B cell (primary cell): ENCODE measurements around the gene LSP1. TPM values are rescaled to one million over a fixed set of nuclear protein-coding genes. Genes with fewer than 3 reads are reported as not detected.
"Not testable (repeated sequence)": the region's sequence is repeated elsewhere in the genome, so short reads cannot be mapped to it uniquely, and the experiment has no call there.

Source experiments
- ATAC-seq: fragments of 200-7000 bp; cut with Tn5 transposase; one replicate; pipeline ENCODE4 v1.10.0; 2021; ENCODE audit warnings: low read depth, mild to moderate bottlenecking, moderate number of reproducible peaks, moderate library complexity
- CTCF ChIA-PET: fragments of 350-600 bp; sonication (Branson Sonifier 250); formaldehyde crosslinking; loops from one replicate; lab custom pipeline; 2021; ENCODE audit warnings: antibody characterized with exemption, inconsistent platforms; lab: Charles Lee
- POLR2A ChIA-PET: fragments of 350-600 bp; sonication (Branson Sonifier 250); formaldehyde crosslinking; loops from one replicate; lab custom pipeline; 2021; ENCODE audit warnings: antibody characterized with exemption; lab: Charles Lee
- DNase-seq: peaks from one replicate; pipeline ENCODE4 v3.0.0; 2013
- H2AFZ ChIP-seq: 2 replicates; pipeline ENCODE4 v1.6.1; 2012; ENCODE audit warnings: mild to moderate bottlenecking, low read depth, low read length; ENCODE audit not compliant: insufficient read depth, poor library complexity, severe bottlenecking
- H3K27ac ChIP-seq, 2 donors: 1 replicate in 1 of 2; 2 replicates in 1 of 2; pipeline ENCODE4 v1.5.1; 2012 to 2013; ENCODE audit warnings: low read length in 2 of 2, mild to moderate bottlenecking in 2 of 2, moderate library complexity in 1 of 2
- H3K27me3 ChIP-seq, 4 experiments: fragments of 200-600 bp in 1 of 4; sonication (generic) in 1 of 4; replicated peaks in 1 of 4; 1 replicate in 2 of 4; 2 replicates in 2 of 4; pipeline versions ENCODE4 v1.6.1 to v1.7.0; 2013 to 2016; ENCODE audit warnings: low read length in 3 of 4, mild to moderate bottlenecking in 2 of 4, mixed read lengths in 1 of 4, moderate library complexity in 1 of 4; ENCODE audit not compliant: insufficient read depth in 4 of 4, control insufficient read depth in 3 of 4; ENCODE audit errors: control extremely low read depth in 1 of 4
- H3K36me3 ChIP-seq, 2 experiments: replicated peaks in 1 of 2; 1 replicate in 1 of 2; 2 replicates in 1 of 2; pipeline versions ENCODE4 v1.6.1 to v1.7.1; 2013; ENCODE audit warnings: low read length in 1 of 2; ENCODE audit not compliant: insufficient read depth in 2 of 2, control insufficient read depth in 1 of 2; ENCODE audit errors: control extremely low read depth in 1 of 2, extremely low read depth in 1 of 2
- H3K4me1 ChIP-seq, 2 donors: fragments of 200-600 bp in 1 of 2; sonication (generic) in 1 of 2; 1 replicate in 1 of 2; 2 replicates in 1 of 2; pipeline versions ENCODE4 v1.5.1 to v1.6.1; 2013 to 2017; ENCODE audit warnings: low read length in 2 of 2; ENCODE audit not compliant: control insufficient read depth in 2 of 2, insufficient read depth in 2 of 2
- H3K4me2 ChIP-seq: replicated peaks from 2 replicates; pipeline ENCODE3; 2012; ENCODE audit warnings: mild to moderate bottlenecking, low read depth, low read length; ENCODE audit not compliant: poor library complexity, severe bottlenecking
- H3K4me3 ChIP-seq, 5 experiments: fragments of 200-600 bp in 1 of 5; sonication (generic) in 1 of 5; 1 replicate in 3 of 5; 2 replicates in 2 of 5; pipeline versions ENCODE4 v1.5.1 to v1.7.0; 2011 to 2016; ENCODE audit warnings: low read length in 4 of 5, mild to moderate bottlenecking in 4 of 5, low read depth in 2 of 5, control low read depth in 1 of 5, moderate library complexity in 1 of 5; ENCODE audit not compliant: insufficient read depth in 1 of 5; ENCODE audit errors: control extremely low read depth in 1 of 5, extremely low read depth in 1 of 5
- H3K79me2 ChIP-seq: fragments of 200-600 bp; sonication (generic); one replicate; pipeline ENCODE4 v1.6.0; 2016; ENCODE audit warnings: low read length; ENCODE audit not compliant: control insufficient read depth, insufficient read depth
- H3K9ac ChIP-seq: fragments of 200-600 bp; sonication (generic); 2 replicates; pipeline ENCODE4 v1.6.1; 2017; ENCODE audit warnings: mild to moderate bottlenecking, low read length, moderate library complexity
- H3K9me3 ChIP-seq, 3 donors: one replicate each; pipeline versions ENCODE4 v1.6.1 to v1.7.1; 2013; ENCODE audit warnings: low read length in 2 of 3; ENCODE audit not compliant: control insufficient read depth in 2 of 3, insufficient read depth in 1 of 3; ENCODE audit errors: control extremely low read depth in 1 of 3
- H4K20me1 ChIP-seq: 2 replicates; pipeline ENCODE4 v1.6.0; 2012; ENCODE audit warnings: mild to moderate bottlenecking, low read length; ENCODE audit not compliant: insufficient read depth, control insufficient read depth, poor library complexity, severe bottlenecking
- H3K27ac Mint-ChIP-seq: one replicate; pipeline ENCODE4 v1.8.0; 2021; ENCODE audit warnings: mixed read lengths
- H3K27me3 Mint-ChIP-seq: one replicate; pipeline ENCODE4 v1.8.0; 2021; ENCODE audit warnings: mixed read lengths
- H3K4me1 Mint-ChIP-seq: one replicate; pipeline ENCODE4 v1.8.0; 2021; ENCODE audit warnings: mixed read lengths
- H3K4me3 Mint-ChIP-seq: one replicate; pipeline ENCODE4 v1.8.0; 2021; ENCODE audit warnings: mixed read lengths
- H3K9me3 Mint-ChIP-seq: one replicate; pipeline ENCODE4 v1.8.0; 2022; ENCODE audit warnings: mixed read lengths; ENCODE audit not compliant: insufficient read depth
- EZH2 ChIP-seq: IDR thresholded peaks from 2 replicates; pipeline ENCODE4 v1.6.1; 2012; ENCODE audit warnings: borderline replicate concordance, low read depth, mild to moderate bottlenecking, moderate library complexity, low read length; ENCODE audit not compliant: insufficient read depth, poor library complexity, severe bottlenecking
- WGBS: methylation state at CpG from one replicate; pipeline ENCODE4 v1.1.5; 2013; ENCODE audit warnings: missing lambda C conversion rate; ENCODE audit not compliant: insufficient coverage; 5-methylcytosine and 5-hydroxymethylcytosine counted together
- intact Hi-C: fragments of 100-400 bp; cut with micrococcal nuclease; formaldehyde crosslinking; loops from one replicate; pipeline ENCODE4 v1.10.0; 2022
- polyA plus RNA-seq: library from polyadenylated mRNA; depleted of rRNA; stranded (reverse); fragments of >200 nt; gene quantifications from 2 replicates; pipeline ENCODE4 v1.2.3, GENCODE V29; 2012
- total RNA-seq, 2 donors: library from RNA; stranded (reverse); fragments of 120-200 nt in 1 of 2; gene quantifications; 1 replicate in 1 of 2; 2 replicates in 1 of 2; pipeline versions ENCODE4 v1.2.3 to v1.2.4, GENCODE V29; 2013 to 2022
- TF ChIP-seq, protein P1 (sequence below): fragments of 200-600 bp; IDR thresholded peaks from one replicate; pipeline ENCODE4 v1.8.0; 2022; ENCODE audit warnings: antibody characterized with exemption, mild to moderate bottlenecking

Gene LSP1
- total and polyA plus RNA-seq, 2 donors (not counting 1 experiment from before 2014, with no cell fraction given), result 249 to 446 TPM

DNA sequence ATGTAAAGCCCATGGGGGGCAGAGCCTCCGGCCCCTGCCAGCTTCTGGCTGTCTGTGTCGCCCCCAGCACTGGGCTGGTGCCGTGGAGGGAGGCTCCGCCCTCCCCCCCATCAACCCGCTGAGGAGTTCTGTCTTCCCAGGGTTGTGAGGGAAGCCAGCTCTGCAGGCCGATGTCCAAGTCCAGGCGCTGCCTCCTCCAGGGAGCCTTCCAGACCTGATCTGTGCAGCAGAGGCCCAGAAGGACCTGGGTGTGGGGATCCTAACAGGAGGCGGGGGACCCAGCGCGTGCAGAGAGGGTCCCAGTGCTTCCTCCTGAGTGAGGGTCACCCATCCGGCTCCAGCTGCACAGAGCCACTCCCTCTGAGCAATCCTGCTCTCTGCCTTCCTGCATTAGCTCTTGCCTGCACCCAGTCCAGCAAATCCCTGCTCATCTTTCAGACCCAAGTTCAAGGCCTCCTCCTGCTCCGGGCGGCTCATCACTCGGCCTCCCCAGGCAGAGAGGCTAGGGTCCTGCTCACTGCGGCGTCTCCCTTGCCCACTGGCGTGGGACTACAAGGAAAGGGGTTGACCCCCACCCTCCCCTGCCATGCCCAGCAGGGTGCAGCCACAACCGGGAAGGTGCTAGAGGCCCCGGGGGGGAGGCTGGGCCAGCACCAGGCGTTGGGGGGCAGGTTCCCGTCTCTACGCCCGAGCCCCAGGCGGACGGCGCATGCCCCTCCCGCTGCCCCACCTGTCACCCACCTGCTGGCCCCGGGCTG lies 22.4 kb downstream of the LSP1 start:
- 89% methylated on average over 17 of the region's 28 CpGs for WGBS
- Mint-ChIP-seq H3K4me1 (peaks cover 63% of the 10 kb centered on the region), H3K27ac (peak overlapping the region; percentile 71), H3K4me3 (peak overlapping the region; percentile 39), H3K27me3 (no peaks in the 10 kb centered on the region), H3K9me3 (no peaks in the 10 kb centered on the region)
- Histone ChIP-seq H3K79me2 (peaks cover 91% of the 10 kb centered on the region), H3K4me3 (no peak overlapping the region), H2AFZ (no peak overlapping the region), H3K4me1 (peaks cover 32 to 83% of the 10 kb centered on the region in 2 donors), H3K36me3 (peaks cover 0 to 20% of the 10 kb centered on the region in 2 experiments), H3K27ac (no peak overlapping the region), H3K4me2 (peak overlapping the region; percentile 14), H3K9me3 (no peaks in the 10 kb centered on the region), H3K9ac (no peak overlapping the region), H3K27me3 (no peaks in the 10 kb centered on the region), H4K20me1 (peaks cover 100% of the 10 kb centered on the region)
- POLR2A ChIA-PET, result no interaction called here
- TF ChIP-seq, protein P1, sequence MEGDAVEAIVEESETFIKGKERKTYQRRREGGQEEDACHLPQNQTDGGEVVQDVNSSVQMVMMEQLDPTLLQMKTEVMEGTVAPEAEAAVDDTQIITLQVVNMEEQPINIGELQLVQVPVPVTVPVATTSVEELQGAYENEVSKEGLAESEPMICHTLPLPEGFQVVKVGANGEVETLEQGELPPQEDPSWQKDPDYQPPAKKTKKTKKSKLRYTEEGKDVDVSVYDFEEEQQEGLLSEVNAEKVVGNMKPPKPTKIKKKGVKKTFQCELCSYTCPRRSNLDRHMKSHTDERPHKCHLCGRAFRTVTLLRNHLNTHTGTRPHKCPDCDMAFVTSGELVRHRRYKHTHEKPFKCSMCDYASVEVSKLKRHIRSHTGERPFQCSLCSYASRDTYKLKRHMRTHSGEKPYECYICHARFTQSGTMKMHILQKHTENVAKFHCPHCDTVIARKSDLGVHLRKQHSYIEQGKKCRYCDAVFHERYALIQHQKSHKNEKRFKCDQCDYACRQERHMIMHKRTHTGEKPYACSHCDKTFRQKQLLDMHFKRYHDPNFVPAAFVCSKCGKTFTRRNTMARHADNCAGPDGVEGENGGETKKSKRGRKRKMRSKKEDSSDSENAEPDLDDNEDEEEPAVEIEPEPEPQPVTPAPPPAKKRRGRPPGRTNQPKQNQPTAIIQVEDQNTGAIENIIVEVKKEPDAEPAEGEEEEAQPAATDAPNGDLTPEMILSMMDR, result no peak
- no peak for TF ChIP-seq EZH2
- intact Hi-C loops, result no loop called here
- CTCF ChIA-PET, result interaction anchor here (1.5 to 2.2 kb wide), 4 partner anchors 13 to 276 kb away, joined by 4 to 10 read pairs (median 6); no protein-coding TSS in a partner anchor
- ATAC-seq, result no peak
- no peak for DNase-seq

DNA sequence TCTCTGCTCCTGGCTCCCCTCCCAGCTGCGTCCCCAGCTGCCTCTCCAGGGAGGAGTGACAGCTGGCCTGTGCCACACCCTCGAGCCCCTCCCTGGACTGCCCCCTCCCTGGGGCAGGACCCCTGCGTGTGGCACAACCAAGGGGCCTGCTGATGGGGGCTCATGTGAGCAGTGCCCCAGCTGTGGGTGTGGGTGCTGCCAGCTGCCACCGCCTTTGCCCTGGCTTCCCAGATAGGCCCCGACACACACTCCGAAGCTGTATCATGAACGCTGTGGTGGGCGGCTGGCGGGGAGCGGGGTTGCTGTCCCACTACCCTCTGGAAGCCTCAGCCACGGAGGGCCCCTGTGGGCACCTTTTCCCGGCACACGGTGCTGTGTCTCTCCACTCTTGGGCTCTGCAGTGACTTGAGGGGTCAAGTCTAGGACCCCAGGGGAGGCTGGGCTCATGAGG lies 23.0 kb downstream of the LSP1 start:
- Histone ChIP-seq H3K4me1 (peaks cover 34 to 83% of the 10 kb centered on the region in 2 donors), H3K27ac (peak overlapping the region in 1 of 2 donors; percentile 3), H4K20me1 (peaks cover 100% of the 10 kb centered on the region), H3K4me2 (peak overlapping the region; percentile 12), H3K36me3 (peaks cover 0 to 26% of the 10 kb centered on the region in 2 experiments), H3K79me2 (peaks cover 90% of the 10 kb centered on the region)
- H3K27me3 ChIP-seq, H3K4me3 Mint-ChIP-seq, H3K9ac ChIP-seq, H3K9me3 Mint-ChIP-seq, intact Hi-C loops, H2AFZ ChIP-seq, DNase-seq, H3K4me3 ChIP-seq, H3K27me3 Mint-ChIP-seq, ATAC-seq, H3K9me3 ChIP-seq, POLR2A ChIA-PET: not testable (repeated sequence)
- Mint-ChIP-seq H3K27ac (peak overlapping the region; percentile 46), H3K4me1 (peaks cover 63% of the 10 kb centered on the region)
- CTCF ChIA-PET, result interaction anchor here (1.2 to 2.2 kb wide), 6 partner anchors 13 to 276 kb away, joined by 4 to 10 read pairs (median 6); no protein-coding TSS in a partner anchor
- 72% methylated on average over 11 of the region's 13 CpGs for WGBS
